Osteocyte (in vitro differentiated cells): ENCODE results near the gene FCER1G. TPM values are rescaled to one million over a fixed set of nuclear protein-coding genes. Genes with fewer than 3 reads are reported as not detected.

ENCODE experiments used
- DNase-seq: peaks from one replicate; pipeline ENCODE4 v3.0.0; 2021; ENCODE audit warnings: mixed read lengths; ENCODE audit not compliant: unreplicated experiment; ENCODE audit errors: extremely low spot score
- H3K27ac Mint-ChIP-seq: one replicate; pipeline ENCODE4 v1.8.0; 2021; ENCODE audit warnings: mild to moderate bottlenecking, mixed read lengths; ENCODE audit not compliant: unreplicated experiment
- H3K27me3 Mint-ChIP-seq: one replicate; pipeline ENCODE4 v1.8.0; 2021; ENCODE audit warnings: mixed read lengths; ENCODE audit not compliant: unreplicated experiment
- H3K36me3 Mint-ChIP-seq: one replicate; pipeline ENCODE4 v1.8.0; 2021; ENCODE audit warnings: mixed read lengths; ENCODE audit not compliant: unreplicated experiment
- H3K4me1 Mint-ChIP-seq: one replicate; pipeline ENCODE4 v1.8.0; 2021; ENCODE audit warnings: mixed read lengths; ENCODE audit not compliant: unreplicated experiment
- H3K4me3 Mint-ChIP-seq: one replicate; pipeline ENCODE4 v1.8.0; 2021; ENCODE audit warnings: mild to moderate bottlenecking, moderate library complexity, mixed read lengths; ENCODE audit not compliant: unreplicated experiment
- H3K9me3 Mint-ChIP-seq: one replicate; pipeline ENCODE4 v1.8.0; 2021; ENCODE audit warnings: mixed read lengths; ENCODE audit not compliant: unreplicated experiment
- CTCF ChIP-seq: fragments of 200-600 bp; sonication (generic); IDR thresholded peaks from 2 replicates; pipeline ENCODE4 v1.5.0; 2021; ENCODE audit warnings: antibody characterized with exemption, mild to moderate bottlenecking, moderate library complexity
- total RNA-seq: library from RNA; stranded (reverse); gene quantifications from 2 replicates; pipeline ENCODE4 v1.2.1, GENCODE V29; 2021

FCER1G gene
- total RNA-seq, 1 donor from 2014 or later = not detected

- no peak for DNase-seq
- H3K9me3 Mint-ChIP-seq = no peaks in the 10 kb centered on the region
- H3K27me3 Mint-ChIP-seq = peaks cover 2% of the 10 kb centered on the region
- TF ChIP-seq CTCF = no peak
- H3K27ac Mint-ChIP-seq = no peak overlapping the region
- H3K36me3 Mint-ChIP-seq = peaks cover 7% of the 10 kb centered on the region
- H3K4me3 Mint-ChIP-seq = no peak overlapping the region
- H3K4me1 Mint-ChIP-seq = peaks cover 18% of the 10 kb centered on the region
Measured at GRCh38 chr1:161230762-161231161, 15.7 kb downstream of the FCER1G start.

GRCh38 chr1:161233102-161233501 is 18.0 kb downstream of the FCER1G start:
- H3K27ac Mint-ChIP-seq = no peak overlapping the region
- no peak for DNase-seq
- peaks cover 7% of the 10 kb centered on the region for H3K36me3 Mint-ChIP-seq
- no peaks in the 10 kb centered on the region for H3K9me3 Mint-ChIP-seq
- peaks cover 6% of the 10 kb centered on the region for H3K27me3 Mint-ChIP-seq
- no peaks in the 10 kb centered on the region for H3K4me1 Mint-ChIP-seq
- no peak overlapping the region for H3K4me3 Mint-ChIP-seq
- no peak for TF ChIP-seq CTCF

GRCh38 chr1:161235957-161236775 is 21.1 kb downstream of the FCER1G start:
- Mint-ChIP-seq H3K4me3 (no peak overlapping the region), H3K27ac (no peak overlapping the region), H3K9me3 (no peaks in the 10 kb centered on the region), H3K27me3 (peaks cover 18% of the 10 kb centered on the region), H3K4me1 (no peaks in the 10 kb centered on the region), H3K36me3 (no peaks in the 10 kb centered on the region)
- TF ChIP-seq CTCF = no peak
- DNase-seq = no peak

- Mint-ChIP-seq H3K4me1 (no peaks in the 10 kb centered on the region), H3K9me3 (no peaks in the 10 kb centered on the region), H3K36me3 (no peaks in the 10 kb centered on the region), H3K27me3 (peaks cover 26% of the 10 kb centered on the region), H3K4me3 (no peak within 1 kb of the TSS), H3K27ac (no peak within 1 kb of the TSS)
- no peak for TF ChIP-seq CTCF
- no peak for DNase-seq
Measured at GRCh38 chr1:161238039-161238473, 23.0 kb downstream of the FCER1G start, which contains the start of gene NR1I3. NR1I3 (minus strand) TSS chr1:161238203; CDS start chr1:161236565, 1,638 bp downstream.

GRCh38 chr1:161241682-161242081 is 26.6 kb downstream of the FCER1G start:
- no peak for TF ChIP-seq CTCF
- H3K4me3 Mint-ChIP-seq = no peak overlapping the region
- no peaks in the 10 kb centered on the region for H3K9me3 Mint-ChIP-seq
- H3K36me3 Mint-ChIP-seq = no peaks in the 10 kb centered on the region
- DNase-seq = no peak
- peaks cover 26% of the 10 kb centered on the region for H3K27me3 Mint-ChIP-seq
- H3K27ac Mint-ChIP-seq = no peak overlapping the region
- H3K4me1 Mint-ChIP-seq = no peaks in the 10 kb centered on the region
